AG09309 (cell line): ENCODE measurements around the gene USH1G.

Experiments used
- DNase-seq: peaks from one replicate; pipeline ENCODE4 v3.0.0-alpha.2; 2010; ENCODE audit warnings: low read depth
- H3K4me3 ChIP-seq: 2 replicates; pipeline ENCODE4 v1.5.1; 2011; ENCODE audit warnings: mild to moderate bottlenecking, low read depth, low read length, moderate library complexity; ENCODE audit not compliant: control insufficient read depth
- CTCF ChIP-seq: IDR thresholded peaks from 2 replicates; pipeline ENCODE4 v1.5.1; 2011; ENCODE audit warnings: mild to moderate bottlenecking, low read depth, low read length, inconsistent platforms; ENCODE audit not compliant: insufficient read depth, control insufficient read depth; ENCODE audit errors: missing control alignments

The USH1G gene

DNA sequence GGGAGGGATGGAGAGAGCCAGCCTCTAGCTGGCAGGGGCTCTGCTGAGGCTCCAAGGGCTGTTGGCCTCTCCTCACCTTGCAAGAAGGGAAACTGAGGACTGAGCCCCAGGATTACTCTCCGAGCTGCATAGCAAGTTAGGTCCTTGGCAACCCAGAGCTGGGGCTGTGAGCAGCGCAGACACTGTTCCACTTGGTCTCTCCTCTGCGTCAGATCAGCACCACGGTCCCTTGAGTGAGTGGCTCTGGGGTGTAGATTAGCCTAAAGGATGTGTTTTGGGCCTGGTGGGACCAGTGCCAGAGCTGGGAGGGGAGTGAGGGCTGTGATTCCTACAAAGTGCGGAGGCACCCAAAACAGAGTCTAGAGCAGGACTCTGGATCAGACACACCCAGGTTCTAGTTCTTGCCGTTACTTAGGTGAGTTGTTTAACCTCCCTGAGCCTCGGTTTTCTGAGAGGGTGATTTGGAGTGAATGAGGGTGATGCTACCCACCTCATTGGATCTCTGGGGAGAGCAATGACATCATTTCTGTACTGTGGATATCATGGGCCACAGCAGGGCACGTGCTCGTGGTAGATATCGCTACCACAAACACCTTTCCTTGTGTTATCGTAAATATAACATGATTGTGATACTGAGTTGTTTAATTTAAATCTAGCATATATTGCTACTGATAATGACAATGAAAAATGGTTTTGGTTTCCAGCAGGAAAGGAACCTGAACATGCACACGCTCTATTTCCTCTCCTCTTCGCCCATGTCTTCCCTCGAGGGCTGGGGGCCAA lies 21.5 kb downstream of the USH1G start:
- DNase-seq = no peak
- TF ChIP-seq CTCF = no peak
- H3K4me3 ChIP-seq = no peak overlapping the region

- DNase-seq = no peak
- TF ChIP-seq CTCF = no peak
- no peak overlapping the region for H3K4me3 ChIP-seq
Observed at GRCh38 chr17:74900208-74900607, 22.8 kb downstream of the USH1G start.

- no peak for DNase-seq
- no peak for TF ChIP-seq CTCF
- no peak overlapping the region for H3K4me3 ChIP-seq
Observed at GRCh38 chr17:74898376-74898946, 24.6 kb downstream of the USH1G start.

DNA sequence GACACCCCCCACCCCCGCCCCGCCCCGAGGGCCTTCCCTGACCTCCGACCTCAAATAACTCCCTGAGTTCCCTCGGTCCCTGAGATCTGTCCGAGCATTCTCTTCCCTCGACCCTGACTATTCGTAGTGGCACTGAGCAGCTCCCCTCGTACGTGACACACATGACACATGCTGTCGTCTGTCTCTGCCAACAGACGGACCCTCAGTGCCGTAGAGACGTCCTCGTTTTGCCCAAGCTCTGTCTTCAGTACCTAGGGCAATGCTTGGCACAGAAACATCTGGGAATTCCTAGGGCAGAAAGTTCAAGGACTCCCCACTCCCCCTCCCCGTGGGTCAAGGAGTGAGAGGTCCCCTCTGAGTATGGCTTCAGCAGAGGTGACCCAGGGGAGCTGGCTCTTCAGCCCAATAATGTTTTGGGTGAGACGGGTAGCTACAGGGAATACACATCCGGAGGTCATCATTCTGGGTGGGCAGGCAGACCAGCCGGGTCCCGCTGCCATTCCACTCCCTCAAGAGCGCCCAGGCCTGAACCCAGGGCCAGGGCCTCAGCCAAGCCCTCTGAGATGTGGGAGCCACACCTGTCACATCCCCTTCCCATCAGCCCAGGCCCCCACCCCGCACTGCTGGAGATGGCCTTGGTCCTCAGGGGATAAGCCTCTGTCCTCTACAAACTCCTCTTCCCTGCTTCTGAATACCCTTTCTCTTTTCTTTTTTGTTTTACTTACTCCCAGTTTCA lies 29.0 kb downstream of the USH1G start:
- DNase-seq = no peak
- H3K4me3 ChIP-seq = no peak overlapping the region
- TF ChIP-seq CTCF = no peak

DNA sequence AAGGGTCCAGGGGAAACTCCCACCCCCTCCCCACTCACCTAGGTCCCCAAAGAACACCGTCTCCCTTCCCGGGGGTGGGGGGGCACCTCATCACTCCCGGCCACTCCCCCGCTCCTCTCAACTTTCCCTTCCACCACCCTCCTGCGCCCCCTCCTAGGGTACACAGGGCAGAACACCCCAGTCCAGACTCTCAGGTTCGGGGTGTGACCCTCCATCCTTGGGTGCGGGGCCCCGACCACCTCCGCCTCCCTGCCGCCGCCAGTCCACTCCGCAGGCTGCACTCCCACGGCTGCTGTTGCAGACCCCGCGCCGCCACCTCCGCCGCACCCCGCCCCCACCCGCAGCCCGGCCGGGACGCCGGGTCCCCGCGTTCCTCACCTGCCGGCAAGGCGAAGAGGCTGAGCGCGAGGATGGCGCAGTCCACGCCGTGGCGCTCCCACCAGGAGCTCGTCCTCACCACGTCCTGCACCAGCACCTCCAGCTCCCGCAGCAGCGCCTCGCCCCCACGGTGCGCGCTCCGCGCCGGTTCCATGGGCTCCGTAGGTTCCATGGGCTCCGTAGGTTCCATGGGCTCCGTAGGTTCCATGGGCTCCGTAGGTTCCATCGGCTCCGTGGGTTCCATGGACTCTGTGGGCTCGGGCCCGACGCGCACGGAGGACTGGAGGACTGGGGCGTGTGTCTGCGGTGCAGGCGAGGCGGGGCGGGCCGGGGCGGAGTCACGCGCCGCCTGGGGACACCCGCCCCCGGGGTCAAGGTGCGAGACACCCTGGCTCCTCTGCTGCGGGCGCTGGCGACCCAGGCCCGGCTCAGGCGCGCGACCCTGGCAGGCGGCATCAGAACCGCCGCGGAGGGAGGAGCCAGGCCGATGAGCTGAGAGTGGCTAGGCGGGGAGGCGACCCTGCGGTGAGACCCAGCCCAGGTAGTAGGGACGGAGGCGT lies 29.8 kb downstream of the USH1G start, which contains the start of gene FADS6:
TSS of gene FADS6 (minus strand) at position 660 of the 938 bp plus-strand sequence. CDS start at position 622, 38 bp downstream.
- no peak within 1 kb of the TSS for H3K4me3 ChIP-seq
- no peak for TF ChIP-seq CTCF
- no peak for DNase-seq
